Activated naive CD8-positive, alpha-beta T cell (primary cell): ENCODE measurements around the gene ADARB2.

Experiments used
- H3K27ac Mint-ChIP-seq: one replicate; pipeline ENCODE4 v1.8.0; 2021; ENCODE audit warnings: mixed read lengths
- H3K27me3 Mint-ChIP-seq: one replicate; pipeline ENCODE4 v1.8.0; 2021; ENCODE audit warnings: mixed read lengths
- H3K36me3 Mint-ChIP-seq: one replicate; pipeline ENCODE4 v1.8.0; 2021; ENCODE audit warnings: mixed read lengths
- H3K4me1 Mint-ChIP-seq: one replicate; pipeline ENCODE4 v1.8.0; 2021; ENCODE audit warnings: low read depth, mixed read lengths
- H3K4me3 Mint-ChIP-seq: one replicate; pipeline ENCODE4 v1.8.0; 2021; ENCODE audit warnings: mild to moderate bottlenecking, mixed read lengths
- H3K9me3 Mint-ChIP-seq: one replicate; pipeline ENCODE4 v1.8.0; 2021; ENCODE audit warnings: low read depth, mixed read lengths

ADARB2 gene

DNA sequence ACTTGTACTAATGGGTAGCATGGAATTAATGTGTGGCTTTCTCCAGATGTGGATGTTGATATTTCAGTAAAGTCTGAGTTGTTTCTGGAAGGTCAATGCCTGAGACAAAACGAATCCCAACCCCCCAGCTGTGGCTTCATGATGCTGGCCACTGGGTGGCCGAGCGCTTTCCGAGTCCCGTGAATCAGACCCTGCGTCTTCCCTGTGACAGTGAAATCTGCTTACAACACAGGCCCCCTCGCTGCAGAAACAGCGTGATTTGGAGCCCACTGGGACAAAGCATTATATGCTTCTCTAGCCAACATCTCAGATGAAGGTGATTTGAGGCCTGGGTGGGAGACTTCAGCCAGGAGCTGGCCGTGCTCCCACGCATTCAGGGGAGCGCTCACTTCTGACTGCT, 556.5 kb downstream of the ADARB2 start:
- H3K36me3 Mint-ChIP-seq = no peaks in the 10 kb centered on the region
- H3K9me3 Mint-ChIP-seq = no peaks in the 10 kb centered on the region
- H3K27me3 Mint-ChIP-seq = no peaks in the 10 kb centered on the region
- H3K4me3 Mint-ChIP-seq = no peak overlapping the region
- H3K27ac Mint-ChIP-seq = no peak overlapping the region
- H3K4me1 Mint-ChIP-seq = no peaks in the 10 kb centered on the region

DNA sequence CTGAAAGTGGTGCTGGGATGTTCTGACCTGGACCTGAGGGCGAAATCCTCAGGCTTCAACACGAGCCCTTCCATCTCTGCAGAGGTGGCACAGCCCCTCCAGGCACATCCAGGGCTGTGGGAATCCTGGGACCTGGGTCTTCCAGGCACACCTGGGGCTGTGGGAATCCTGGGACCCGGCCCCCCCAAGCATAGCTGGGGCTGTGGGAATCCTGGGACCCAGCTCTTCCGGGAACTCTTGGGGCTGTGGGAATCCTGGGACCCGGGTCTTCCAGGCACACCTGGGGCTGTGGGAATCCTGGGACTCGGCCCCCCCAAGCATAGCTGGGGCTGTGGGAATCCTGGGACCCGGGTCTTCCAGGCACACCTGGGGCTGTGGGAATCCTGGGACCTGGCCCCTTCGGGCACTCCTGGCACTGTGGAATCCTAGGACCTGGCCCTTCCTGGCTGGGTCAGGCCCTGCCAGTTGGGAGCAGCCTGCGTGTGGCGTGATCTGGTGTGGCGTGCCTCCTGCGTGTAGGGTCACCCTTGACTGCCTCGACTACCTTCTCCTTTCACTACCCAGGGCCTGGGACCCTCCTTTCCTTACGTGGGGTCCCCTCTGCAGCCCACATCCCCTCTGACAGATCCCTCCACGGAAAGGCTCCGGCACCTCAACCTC, 557.1 kb downstream of the ADARB2 start:
- Mint-ChIP-seq H3K4me3 (no peak overlapping the region), H3K4me1 (no peaks in the 10 kb centered on the region), H3K27me3 (no peaks in the 10 kb centered on the region), H3K27ac (no peak overlapping the region), H3K9me3 (no peaks in the 10 kb centered on the region), H3K36me3 (no peaks in the 10 kb centered on the region)

DNA sequence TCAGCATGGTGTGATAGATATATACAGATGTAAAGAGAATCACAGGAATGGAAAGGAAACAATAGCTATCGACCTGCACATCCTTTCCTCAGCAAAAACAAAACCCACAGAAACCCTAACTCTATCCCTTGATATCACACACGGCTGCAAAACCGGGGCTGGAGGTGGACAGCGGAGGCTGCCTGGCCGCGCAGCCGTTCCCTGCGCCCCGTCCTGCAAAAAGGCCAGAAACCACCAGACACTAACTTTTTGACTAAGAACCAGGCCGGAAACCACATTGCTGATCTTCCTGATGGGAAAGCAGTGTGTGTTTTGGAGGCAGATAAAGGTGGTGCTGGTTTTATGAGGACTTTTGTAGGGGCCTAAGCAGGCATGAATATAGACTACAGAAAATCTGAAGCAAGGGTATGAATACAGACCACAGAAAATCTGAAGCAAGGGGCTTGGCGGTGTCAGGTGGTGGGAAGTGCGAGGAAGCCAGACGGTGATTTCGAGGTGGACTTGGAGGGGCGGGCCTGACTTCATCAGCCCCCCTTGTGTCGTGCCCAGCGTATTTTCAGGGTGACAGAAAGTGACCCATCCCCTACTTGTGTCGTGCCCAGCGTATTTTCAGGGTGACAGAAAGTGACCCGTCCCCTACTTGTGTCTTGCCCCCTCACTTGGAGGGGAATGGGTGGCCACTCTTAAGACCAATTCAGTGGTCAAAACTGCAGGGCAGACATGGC, 557.8 kb downstream of the ADARB2 start:
- Mint-ChIP-seq H3K27ac (no peak overlapping the region), H3K4me3 (no peak overlapping the region), H3K36me3 (no peaks in the 10 kb centered on the region), H3K27me3 (no peaks in the 10 kb centered on the region), H3K9me3 (no peaks in the 10 kb centered on the region), H3K4me1 (no peaks in the 10 kb centered on the region)

DNA sequence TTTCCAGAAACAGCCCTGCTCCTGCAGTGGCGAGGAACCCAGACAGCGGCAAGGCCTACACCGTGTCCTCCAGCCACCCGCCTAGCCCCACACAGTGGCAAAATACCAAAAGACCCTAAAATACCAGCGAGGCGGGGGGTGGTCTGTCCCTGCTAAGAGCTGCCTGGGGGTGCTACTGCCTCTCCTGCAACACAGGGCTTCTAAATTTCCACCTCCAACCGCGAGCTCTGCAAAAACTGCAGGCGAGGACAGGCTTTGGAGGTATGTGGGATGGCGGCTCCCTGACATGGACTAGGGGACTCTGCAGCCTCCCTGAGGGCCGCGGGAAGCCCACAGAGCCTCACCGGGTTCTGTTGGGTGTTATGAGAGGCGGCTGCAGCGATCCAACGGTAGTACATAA, 558.8 kb downstream of the ADARB2 start:
- no peaks in the 10 kb centered on the region for H3K9me3 Mint-ChIP-seq
- H3K4me1 Mint-ChIP-seq = no peaks in the 10 kb centered on the region
- H3K27me3 Mint-ChIP-seq = no peaks in the 10 kb centered on the region
- H3K4me3 Mint-ChIP-seq = no peak overlapping the region
- no peaks in the 10 kb centered on the region for H3K36me3 Mint-ChIP-seq
- no peak overlapping the region for H3K27ac Mint-ChIP-seq

DNA sequence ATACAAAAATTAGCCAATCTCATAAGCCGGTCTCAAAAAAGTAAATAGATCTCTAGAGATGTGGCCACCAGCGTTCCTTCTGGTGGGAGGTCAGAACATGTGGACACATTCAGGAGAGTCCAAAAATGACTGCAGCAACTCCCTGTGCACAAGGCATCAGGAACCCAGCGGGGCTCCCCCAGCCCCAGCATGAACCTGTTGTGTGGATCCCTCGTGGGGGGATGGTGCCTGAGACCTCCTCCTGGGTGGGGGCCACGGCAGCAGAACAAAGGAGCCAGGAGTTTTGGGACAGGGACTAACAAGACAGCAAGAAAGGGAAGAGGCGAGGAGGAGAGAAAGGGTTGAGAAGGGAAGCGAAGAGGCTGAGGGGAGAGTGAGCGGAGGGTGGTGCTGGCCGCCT, 559.4 kb downstream of the ADARB2 start:
- Mint-ChIP-seq H3K4me3 (no peak overlapping the region), H3K27me3 (no peaks in the 10 kb centered on the region), H3K27ac (no peak overlapping the region), H3K36me3 (no peaks in the 10 kb centered on the region), H3K9me3 (no peaks in the 10 kb centered on the region), H3K4me1 (no peaks in the 10 kb centered on the region)

DNA sequence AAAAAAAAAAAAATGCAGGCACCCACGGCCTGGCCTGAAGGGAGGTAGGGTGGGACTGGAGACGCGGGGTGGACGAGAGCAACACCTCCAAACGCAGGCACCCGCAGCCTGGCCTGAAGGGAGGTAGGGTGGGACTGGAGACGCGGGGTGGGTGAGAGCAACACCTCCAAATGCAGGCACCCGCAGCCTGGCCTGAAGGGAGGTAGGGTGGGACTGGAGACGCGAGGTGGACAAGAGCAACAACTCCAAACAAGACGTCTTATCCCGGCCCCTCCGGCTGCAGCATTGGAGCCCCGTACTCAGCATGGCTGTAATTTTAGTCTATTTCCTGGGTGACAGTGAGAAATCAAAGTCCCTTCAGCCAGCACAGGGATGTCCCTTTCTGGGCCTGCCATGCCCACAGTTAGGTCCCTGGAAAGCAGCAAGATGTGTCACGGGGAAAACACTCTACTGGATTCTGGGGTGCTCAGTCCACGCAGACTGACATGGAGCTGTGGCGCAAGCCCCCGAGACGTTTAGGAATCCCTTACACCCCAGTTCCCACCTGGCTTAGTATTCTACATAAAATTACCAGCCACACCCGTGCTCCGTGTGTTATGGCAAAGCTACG, 561.3 kb downstream of the ADARB2 start:
- Mint-ChIP-seq H3K27me3 (no peaks in the 10 kb centered on the region), H3K4me3 (no peak overlapping the region), H3K4me1 (no peaks in the 10 kb centered on the region), H3K27ac (no peak overlapping the region), H3K9me3 (no peaks in the 10 kb centered on the region), H3K36me3 (no peaks in the 10 kb centered on the region)

DNA sequence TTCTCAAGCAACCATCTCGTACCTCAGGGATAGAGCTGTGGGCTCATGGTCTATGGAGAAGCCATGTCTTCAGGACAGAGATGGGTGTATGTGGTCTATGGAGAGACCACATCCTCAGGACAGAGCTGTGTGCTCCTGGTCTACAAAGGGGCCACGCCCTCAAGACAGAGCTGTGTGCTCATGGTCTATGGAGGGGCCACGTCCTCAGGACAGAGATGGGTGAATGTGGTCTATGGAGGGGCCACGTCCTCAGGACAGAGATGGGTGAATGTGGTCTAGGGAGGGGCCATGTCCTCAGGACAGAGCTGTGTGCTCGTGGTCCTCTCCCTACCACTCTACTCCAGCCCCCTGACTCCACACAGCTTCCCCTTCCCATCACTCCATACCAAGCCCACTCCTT, 563.3 kb downstream of the ADARB2 start:
- no peaks in the 10 kb centered on the region for H3K4me1 Mint-ChIP-seq
- H3K4me3 Mint-ChIP-seq = no peak overlapping the region
- no peaks in the 10 kb centered on the region for H3K36me3 Mint-ChIP-seq

DNA sequence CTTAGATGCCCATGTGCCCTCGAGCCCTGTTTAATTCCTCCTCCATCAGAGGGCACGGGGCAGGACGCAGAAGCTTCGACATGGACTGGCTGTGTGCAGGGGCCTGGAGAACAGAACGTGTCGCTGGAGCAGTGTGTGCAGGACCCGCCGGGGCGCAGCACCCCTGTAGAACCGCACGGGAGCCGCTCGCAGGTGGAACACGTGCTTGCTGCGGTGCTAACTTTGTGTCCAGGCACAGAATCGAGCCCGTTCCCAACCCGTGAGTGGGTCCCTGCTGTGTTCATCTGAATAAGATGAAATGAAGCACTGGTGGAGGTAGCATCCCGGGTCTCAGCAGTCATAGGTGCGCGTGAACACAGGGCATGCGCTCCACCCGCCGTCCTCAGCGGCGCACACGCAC, 564.2 kb downstream of the ADARB2 start:
- Mint-ChIP-seq H3K4me3 (no peak overlapping the region), H3K36me3 (no peaks in the 10 kb centered on the region), H3K4me1 (no peaks in the 10 kb centered on the region), H3K9me3 (no peaks in the 10 kb centered on the region), H3K27ac (no peak overlapping the region), H3K27me3 (peaks cover 2% of the 10 kb centered on the region)

More for the DNA sequence above, 563.3 kb downstream of the ADARB2 start:
- H3K27me3 Mint-ChIP-seq = peaks cover under 1% of the 10 kb centered on the region
- H3K27ac Mint-ChIP-seq = no peak overlapping the region
- no peaks in the 10 kb centered on the region for H3K9me3 Mint-ChIP-seq

DNA sequence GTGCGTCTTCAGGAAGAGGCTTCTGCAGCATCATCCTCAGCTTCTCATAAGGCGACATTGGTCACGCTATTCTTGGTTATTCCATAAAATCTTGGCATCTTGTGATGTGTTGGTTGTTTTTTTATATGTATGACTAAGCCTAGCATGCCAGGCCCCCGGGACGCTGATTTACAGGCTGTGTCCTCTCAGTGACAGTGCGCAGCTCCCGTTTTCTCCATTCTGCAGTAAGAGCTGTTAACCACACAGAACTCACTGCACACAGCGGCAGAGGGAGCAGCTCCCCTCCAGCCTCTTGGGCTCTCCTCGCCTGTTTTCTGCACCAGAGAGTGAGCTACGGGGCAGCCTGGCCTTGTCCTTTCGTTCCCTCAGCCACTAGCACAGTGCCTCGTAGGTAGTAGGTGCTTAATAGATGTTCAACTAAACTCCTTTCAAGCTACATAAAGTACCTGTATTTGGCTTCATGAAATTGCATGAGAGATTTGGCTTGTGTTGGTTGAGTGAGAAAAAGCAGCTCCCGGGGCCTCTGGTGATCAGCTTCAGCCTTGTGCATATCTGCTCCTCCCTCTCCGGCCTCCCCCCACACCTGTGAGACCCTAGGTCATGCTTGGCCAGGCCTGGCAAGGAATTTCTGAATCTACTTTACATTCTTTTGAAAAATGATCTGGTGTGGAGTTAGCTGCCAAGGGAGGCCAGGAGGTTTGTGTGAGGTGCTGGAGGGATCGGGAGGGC, 564.9 kb downstream of the ADARB2 start:
- H3K27ac Mint-ChIP-seq = no peak overlapping the region
- no peaks in the 10 kb centered on the region for H3K9me3 Mint-ChIP-seq
- no peak overlapping the region for H3K4me3 Mint-ChIP-seq
- H3K27me3 Mint-ChIP-seq = peaks cover 2% of the 10 kb centered on the region
- H3K36me3 Mint-ChIP-seq = no peaks in the 10 kb centered on the region
- H3K4me1 Mint-ChIP-seq = no peaks in the 10 kb centered on the region

DNA sequence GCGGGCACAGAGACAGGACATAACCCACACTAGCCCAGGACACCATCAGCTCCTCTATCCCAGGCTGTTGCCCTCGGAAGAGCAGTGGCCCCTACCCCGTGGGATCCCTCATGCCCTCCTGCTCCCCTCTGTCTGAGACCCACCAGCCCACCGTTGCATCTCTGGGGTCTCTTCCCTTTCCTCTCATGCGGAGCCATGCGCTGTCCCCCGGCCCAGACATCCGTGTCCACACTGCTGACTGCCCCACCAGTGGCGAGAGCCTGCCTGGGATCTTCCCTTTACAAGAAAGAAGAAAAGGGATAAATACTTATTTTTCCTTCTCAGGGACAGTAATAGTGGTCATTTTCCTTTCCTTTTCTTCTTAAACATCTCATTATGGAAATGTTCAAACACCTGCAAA, 565.7 kb downstream of the ADARB2 start:
- H3K27ac Mint-ChIP-seq = no peak overlapping the region
- H3K27me3 Mint-ChIP-seq = peaks cover 2% of the 10 kb centered on the region
- no peaks in the 10 kb centered on the region for H3K9me3 Mint-ChIP-seq
- H3K4me3 Mint-ChIP-seq = no peak overlapping the region
- H3K36me3 Mint-ChIP-seq = no peaks in the 10 kb centered on the region
- H3K4me1 Mint-ChIP-seq = no peaks in the 10 kb centered on the region

DNA sequence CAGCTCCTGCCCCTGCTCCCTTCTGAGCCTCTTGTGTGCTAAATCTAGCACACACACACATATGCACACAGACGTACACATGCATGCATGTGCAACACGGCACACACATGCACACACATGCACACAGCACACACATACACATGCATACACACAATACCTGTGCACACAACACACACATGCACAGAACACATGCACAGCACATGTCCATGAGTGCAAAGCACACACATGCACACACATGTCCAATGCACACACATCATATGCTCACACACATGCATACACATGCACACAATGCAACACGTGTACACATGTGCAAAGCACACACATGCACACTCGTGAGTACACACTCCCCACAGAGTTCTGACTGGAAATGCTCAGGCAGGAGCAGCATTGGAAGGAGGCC, 566.1 kb downstream of the ADARB2 start:
- peaks cover 2% of the 10 kb centered on the region for H3K27me3 Mint-ChIP-seq
- H3K4me3 Mint-ChIP-seq = no peak overlapping the region
- H3K27ac Mint-ChIP-seq = no peak overlapping the region
- no peaks in the 10 kb centered on the region for H3K36me3 Mint-ChIP-seq
- no peaks in the 10 kb centered on the region for H3K4me1 Mint-ChIP-seq
- H3K9me3 Mint-ChIP-seq = no peaks in the 10 kb centered on the region

DNA sequence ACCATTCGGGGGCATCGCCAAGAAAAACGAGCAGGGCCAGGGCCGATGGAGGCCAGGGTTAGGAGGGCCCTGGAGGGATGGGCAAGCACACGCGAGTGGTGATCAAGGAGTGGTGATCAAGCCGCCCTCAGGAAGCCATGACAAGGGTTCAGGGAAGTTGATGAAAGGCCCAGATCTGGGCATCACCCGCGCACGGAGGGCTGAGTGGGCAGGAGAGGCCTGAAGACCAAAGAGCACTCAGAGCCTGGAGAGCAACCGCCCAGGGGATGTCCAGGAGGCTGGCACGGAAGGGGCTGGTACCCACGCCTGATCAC, 566.5 kb downstream of the ADARB2 start:
- Mint-ChIP-seq H3K27ac (no peak overlapping the region), H3K9me3 (no peaks in the 10 kb centered on the region), H3K36me3 (no peaks in the 10 kb centered on the region), H3K4me1 (no peaks in the 10 kb centered on the region), H3K27me3 (peaks cover 2% of the 10 kb centered on the region), H3K4me3 (no peak overlapping the region)

DNA sequence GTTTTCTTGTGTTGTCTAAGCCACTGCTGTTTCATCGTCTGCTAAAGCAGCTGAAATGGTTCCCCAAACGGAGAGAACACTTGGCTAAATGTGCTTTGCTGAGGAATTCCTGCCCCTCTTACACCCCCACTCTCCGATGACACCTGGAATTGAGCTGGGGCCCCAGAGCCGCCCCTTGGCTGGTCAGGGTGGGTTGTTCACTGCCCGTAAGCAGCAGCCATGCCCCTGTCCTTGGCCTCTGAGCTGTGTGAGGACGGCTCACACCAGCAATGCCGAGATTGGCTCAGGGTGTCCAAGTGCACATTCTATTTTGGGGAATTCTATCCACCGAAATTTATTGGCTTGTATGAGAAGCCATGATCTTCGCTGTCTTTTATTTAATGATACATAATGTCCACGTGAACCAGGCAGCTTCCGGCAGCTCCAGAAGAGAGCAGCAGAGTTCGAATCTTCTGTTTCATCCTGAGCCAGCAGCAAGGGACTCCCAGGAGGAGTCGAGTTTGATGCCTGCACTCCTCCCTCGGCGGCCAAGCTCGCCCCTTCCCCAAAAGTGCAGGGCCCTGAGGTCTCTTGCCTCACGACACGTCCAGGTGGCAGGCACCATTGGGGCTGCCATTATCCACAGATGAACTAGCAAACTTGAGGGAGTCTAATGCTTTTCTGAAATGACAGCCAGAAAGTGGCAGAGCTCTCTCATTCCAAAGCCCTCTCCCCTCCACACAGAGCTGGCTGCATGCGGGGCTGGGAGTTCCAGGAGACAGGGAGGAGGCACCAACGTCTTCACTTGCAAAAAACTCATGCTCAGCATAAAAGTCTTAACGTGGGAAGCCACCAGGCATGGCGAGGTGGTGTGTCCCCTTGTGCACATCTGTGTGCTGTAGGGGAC, 567.1 kb downstream of the ADARB2 start:
- Mint-ChIP-seq H3K36me3 (no peaks in the 10 kb centered on the region), H3K9me3 (no peaks in the 10 kb centered on the region), H3K4me1 (no peaks in the 10 kb centered on the region), H3K27ac (no peak overlapping the region), H3K27me3 (peaks cover 2% of the 10 kb centered on the region), H3K4me3 (no peak overlapping the region)

DNA sequence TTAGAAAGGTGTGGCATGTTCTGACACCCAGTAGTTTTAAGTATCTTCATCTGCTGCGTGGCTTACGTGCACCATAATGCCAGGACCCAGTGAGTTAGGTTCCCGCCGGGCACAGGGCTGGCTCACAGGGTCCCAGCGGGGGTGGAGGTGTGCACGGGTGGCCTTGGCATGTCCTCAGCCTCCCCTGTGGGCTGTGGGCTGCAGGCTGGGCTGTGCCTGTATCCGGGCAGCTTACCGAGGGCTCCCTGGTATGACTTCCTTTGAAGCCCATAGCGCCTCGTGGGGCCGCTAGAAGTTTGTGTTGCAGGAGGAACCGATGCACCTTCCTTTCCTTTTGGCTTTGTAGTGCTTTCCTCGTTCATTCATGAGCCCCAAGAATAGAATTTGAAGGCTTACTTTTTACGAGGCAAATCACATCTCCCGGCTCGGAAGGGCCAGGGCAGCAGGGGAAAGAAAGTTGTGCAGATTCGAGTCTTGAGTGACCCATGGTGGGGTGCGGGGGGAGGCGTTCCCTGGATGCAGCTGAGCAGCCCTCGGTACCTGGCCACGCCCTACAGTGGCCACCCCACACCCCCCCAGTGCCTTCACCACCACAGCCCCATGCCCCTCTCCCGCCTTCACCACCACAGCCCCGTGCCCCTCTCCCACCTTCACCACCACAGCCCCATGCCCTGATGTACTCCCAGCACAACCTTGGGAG, 568.0 kb downstream of the ADARB2 start:
- no peaks in the 10 kb centered on the region for H3K9me3 Mint-ChIP-seq
- no peak overlapping the region for H3K4me3 Mint-ChIP-seq
- no peak overlapping the region for H3K27ac Mint-ChIP-seq
- H3K27me3 Mint-ChIP-seq = peaks cover 2% of the 10 kb centered on the region
- no peaks in the 10 kb centered on the region for H3K4me1 Mint-ChIP-seq
- no peaks in the 10 kb centered on the region for H3K36me3 Mint-ChIP-seq
